Hair follicle dermal papilla cell (primary cell): ENCODE data around the gene ITFG1. TPM values are rescaled to one million over a fixed set of nuclear protein-coding genes. Genes with fewer than 3 reads are reported as not detected.

ENCODE experiments used
- small RNA-seq: library from RNA; depleted of rRNA; stranded (forward); fragments of <200 nt; gene quantifications from one replicate; pipeline ENCODE3, GENCODE V24; 2012
- total RNA-seq: library from RNA; depleted of rRNA; stranded (reverse); fragments of >200 nt; gene quantifications from 2 replicates; pipeline ENCODE4 v1.2.3, GENCODE V29; 2012

The ITFG1 gene
- 50.0 and 56.1 TPM in 2 replicates for total RNA-seq

DNA sequence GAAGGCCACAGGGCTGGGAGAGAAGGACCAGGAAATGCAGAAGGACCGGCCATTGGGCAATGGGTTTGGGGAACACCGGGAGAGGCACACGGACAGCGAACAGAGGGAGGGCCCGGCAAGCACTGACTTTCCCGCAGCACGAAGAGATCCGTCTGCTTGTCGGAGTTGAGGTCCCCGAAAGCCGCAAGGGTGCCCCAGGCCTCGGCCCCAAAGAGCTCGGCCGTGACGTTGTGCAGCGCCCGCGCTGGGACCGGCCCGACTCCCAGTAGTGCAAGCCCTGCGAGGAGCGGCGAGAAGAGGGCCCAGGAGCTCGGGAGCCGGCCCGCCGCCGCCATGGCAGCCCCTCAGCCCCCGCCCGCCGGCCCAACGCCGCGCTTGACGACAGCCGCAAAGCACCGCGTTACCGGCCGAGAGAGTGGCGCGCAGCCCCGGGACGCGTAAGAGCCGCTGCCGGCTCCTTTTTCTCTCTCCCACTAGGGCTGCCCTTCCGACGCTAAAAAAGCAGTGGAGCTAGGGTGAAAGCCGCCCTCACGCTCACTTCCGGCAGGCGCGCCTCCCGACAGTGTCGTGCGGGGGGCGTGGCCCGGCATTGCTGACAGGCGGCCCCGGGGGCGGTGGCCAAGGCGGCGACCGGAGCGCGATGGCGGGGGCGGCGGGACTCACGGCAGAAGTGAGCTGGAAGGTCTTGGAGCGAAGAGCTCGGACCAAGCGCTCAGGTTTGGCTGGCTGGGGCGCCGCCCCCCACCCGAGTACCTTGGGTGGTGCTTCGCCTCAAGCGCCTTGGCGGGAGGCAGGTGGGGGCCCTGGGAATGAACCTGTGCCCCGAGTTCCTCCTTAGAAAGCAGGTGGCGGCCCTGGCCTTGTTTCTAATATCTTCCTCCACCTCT is at the start of gene ITFG1, which contains the start of gene PHKB:
Gene ITFG1 (minus strand): TSS at position 353 of the 887 bp plus-strand sequence. CDS start 18 bp downstream, at position 335.
Gene PHKB (plus strand): TSS at position 621 of the 887 bp plus-strand sequence. CDS start 20 bp downstream, at position 641.

DNA sequence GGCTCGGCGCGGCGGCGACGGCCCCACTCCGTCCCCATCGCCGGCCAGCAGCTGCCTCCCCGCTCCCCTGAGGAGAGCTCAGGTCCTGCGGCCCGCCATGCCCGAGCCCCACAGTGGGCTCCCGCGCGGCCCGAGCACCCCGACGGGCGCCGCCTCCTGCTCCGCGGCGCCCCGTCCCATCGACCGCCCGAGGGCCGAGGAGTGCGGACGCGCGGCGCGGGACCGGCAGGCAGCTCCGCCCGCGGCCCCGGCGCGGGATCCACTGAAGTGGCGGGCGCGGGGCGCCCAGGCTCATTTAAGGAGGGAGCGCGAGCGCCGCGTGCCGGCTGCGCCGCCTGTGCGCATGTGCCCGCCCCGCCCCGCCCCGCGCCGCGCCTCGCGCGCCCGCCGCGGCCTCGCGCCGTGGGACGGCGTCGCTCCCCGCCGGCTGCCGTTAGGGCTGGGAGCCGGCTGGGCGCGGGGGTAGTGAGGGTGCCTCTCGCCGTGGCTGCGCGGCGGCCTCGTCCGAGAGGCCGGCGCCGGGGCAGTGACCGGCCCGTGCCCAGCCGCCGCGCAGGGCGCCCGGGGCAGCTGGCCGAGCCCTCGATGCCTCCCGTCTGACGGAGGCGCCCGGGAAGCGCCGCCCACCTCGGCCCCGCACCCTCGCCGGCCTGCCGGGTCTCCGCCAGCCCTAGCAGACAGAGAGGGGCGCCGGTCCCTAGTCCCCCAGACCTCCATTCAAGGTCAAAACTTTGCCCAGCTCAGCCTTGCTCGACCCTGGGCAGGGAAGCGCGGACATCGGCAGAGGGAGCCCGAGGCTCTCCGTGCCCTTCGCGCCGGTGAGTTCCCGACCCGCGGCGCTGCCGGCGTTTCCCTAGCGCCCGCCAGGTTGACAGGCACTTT is 316.9 kb downstream of the ITFG1 start, which contains the start of gene NETO2:
Gene NETO2 (minus strand): TSS at position 269 of the 882 bp plus-strand sequence. CDS start 333 bp downstream, outside the sequence.

Small RNA genes lying within 50 kb of the gene (small RNA-seq; reads per million reads assigned to genes)
- gene RF00019 (not detected), gene RNA5SP425 (not detected)

Other genes with a start within 250 kb of the ITFG1 start
- 102 TPM in 2 replicates for gene PHKB, start 268 bp upstream of the ITFG1 start, total RNA-seq